NOMO-1 treated with dmso at 0.1 percent for 144 hours (cell line): ENCODE data around the gene CNTNAP2.
"Not testable (repeated sequence)": the region's sequence is repeated elsewhere in the genome, so short reads cannot be mapped to it uniquely, and the experiment has no call there.

Experiments used
- DNase-seq: peaks from one replicate; lab custom pipeline; 2025; ENCODE audit not compliant: unreplicated experiment; lab: John Stamatoyannopoulos, UW

CNTNAP2 gene

DNA sequence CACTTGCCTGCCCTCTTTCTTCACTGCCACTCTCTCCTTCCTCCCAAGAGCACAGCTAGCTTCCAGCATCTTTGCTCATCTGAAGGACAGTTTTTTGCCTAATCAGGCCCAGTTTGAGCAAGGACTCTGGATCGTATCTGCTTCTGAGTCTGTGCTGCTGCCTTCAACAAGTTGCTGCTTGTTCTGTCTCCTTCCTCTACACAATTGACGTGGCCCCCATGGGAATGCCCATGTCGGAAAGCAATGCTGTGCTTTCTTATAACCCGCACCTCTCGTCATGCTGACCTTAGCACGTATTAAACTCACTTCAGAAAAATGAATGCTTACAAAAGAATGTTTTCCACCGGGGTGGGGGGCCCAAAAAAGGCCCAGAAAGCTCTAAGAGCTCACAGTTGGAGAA is 2149.3 kb downstream of the CNTNAP2 start:
- no peak for DNase-seq

DNA sequence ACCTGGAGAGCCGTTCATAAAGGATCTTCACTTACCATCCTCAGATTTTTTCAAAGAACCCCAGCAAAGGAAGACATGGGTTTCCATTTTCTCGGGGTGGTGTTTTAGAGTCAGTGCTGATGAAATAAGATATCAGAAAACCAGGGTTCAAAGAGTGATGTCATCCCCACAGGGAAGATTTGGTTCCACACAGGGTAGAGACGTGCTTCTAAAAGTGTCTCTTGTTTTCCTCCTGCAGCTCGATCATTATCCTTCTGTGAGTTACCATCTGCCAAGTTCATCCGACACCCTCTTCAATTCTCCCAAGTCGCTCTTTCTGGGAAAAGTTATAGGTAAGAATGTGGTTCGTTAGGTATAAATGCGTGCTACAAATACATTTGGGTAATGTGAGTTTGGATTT is 2150.2 kb downstream of the CNTNAP2 start:
- DNase-seq: no peak

DNA sequence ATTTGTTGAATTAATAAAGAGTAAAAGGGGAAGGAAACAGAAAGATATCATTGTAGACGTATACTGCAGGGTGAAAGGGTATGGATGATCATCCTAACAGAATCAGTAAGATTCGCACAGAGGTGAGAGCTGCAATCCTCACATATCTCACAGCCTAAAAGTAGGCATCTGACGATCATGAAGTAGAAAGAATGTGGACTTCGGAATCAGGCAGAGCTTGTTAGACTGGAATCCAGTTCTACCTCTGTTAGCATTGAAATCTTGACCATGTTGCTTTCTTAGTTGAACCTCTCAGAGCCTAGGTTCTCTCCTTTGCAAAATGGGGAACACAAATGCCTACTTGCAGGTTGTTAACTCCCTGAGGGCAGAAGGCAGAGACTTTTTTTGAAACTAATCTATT is 2154.0 kb downstream of the CNTNAP2 start:
- DNase-seq: no peak

DNA sequence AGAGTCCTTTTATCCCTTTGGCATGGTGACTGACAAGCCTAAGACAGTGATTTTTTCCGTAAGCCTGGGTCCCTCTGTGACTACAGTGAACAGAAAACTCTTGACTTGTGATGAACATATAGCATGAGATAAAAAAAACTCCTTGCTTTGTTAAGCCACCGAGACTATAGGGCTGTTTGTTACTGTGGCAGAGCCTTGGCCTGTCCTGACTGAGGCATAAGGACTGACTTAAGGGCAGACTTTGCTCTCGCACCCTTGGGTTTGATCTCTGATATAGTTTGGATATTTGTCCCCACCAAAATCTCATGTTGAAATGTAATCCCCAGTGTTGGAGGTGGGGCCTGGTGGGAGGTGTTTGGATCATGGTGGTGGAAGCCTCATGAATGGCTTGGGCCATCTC is 2157.5 kb downstream of the CNTNAP2 start:
- no peak for DNase-seq

DNA sequence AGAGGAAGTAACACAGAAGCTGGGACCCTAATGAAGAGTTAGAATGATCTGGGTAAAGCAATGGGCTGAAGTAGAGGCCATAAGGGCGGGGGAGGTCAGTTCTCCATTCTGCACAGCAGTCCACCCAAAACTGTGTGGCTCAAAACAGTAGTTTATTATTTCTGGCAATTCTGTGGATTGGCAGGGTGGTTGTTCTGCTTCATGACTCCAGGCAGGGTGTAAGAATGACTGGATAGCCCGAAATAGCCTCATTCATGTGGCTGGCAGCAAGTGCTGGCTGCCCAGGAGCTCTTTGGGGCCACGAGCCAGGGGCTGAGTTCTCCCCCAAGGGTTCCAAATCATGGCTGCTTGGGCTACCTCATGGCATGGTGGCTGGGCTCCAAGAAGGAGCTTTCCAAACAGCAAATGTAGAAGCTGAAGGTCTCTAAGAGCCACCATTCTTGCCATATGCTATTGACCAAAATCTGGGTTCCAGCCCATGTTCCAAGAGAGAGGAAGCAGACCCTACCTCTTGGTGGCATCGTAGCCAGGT is 2158.8 kb downstream of the CNTNAP2 start:
- DNase-seq: no peak

DNA sequence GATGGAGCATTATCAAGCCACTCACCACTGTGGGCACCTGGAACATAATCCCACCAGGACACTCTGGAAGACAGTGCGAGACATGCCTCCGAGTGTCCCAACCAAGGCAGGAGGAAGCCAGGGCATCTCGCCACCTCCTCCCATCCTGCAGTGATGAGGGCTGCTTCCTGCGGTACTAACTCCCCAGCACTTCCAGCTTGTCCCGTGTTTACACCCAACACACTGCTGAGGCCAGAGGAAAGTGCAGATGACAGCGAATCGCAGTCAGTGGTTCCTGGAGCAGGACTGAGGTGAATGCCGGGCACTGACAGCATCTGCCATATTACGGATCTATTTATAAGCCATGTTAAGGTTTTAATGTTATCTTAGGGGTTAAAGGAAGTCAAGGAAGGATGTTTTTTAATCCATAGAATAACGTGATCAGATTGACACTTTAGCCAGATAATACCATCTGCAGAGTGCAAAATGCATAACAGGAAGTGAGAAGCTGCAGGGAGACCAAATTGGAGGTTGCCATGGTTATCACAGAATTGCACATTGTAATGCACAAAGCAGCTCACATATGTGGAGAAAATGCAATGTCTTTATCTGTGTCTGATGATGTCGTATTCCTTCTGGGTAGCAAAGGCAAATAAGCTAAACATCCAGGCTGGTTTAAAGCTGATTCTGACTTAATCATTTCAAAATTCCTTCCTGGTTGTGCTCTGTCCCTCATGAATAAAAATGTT is 2159.9 kb downstream of the CNTNAP2 start:
- DNase-seq: no peak

DNA sequence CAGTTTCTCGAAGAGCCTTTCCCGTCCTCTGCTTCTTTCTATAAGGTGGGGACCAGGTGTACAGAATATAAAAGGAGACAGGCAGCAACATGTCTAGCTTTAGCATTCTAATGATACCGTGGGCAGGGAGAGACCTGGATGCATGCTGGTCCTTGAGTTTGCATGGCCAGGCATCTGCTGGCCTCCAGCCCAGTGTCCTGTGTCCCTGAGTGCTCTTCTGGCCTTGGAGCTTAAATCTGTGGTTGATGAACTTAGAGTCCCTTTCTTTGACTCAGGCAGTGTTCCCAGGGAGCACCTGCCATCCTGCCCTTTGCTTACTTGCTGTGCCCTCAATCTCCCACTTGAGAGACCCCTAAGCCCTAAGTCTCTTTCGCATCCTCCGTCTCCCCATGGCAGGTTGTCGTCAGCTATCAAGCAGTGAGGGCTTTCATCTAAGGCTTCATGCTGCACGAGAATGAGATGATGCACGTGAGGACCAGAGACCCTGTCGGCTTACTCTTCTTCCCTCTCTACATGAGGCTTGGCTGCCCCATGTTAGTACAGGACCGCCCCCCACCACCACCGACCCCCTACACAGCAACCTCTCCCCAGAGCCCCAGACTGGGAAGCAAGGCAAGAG is 2160.6 kb downstream of the CNTNAP2 start:
- no peak for DNase-seq

DNA sequence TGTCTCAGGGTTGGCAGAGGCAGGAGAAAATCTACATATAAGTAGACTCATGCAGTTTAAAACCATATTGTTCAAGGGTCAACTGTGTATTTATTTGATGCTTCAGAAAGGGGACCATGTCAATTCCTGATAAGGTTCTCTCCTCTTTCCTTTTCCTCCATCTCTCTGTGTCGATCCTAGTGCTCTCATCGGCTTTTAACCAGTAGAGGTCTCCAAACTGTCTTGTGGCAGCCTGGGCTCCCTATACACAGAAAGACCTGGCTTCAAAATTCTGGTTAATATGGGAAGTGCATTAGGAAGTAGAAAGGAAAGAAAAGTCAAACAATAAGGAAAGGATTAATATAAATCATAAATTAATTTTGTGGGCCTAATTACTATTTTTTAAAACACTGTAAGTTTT is 2169.5 kb downstream of the CNTNAP2 start:
- DNase-seq: no peak

DNA sequence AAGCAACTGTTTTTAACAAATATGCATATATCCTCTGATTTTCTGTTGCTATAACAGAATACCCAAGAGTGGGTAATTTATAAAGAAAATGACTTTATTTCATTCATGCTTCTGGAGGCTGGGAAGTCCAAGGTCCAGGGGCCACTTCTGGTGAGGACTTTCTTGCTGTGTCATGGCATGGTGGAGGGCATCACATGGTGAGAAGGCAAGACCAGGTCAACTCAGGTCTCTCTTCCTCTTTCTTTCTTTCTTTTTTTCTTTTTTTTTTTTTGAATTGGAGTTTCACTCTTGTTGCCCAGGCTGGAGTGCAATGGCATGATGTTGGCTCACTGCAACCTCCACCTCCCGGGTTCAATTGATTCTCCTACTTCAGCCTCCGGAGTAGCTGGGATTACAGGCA is 2170.9 kb downstream of the CNTNAP2 start:
- DNase-seq: no peak

DNA sequence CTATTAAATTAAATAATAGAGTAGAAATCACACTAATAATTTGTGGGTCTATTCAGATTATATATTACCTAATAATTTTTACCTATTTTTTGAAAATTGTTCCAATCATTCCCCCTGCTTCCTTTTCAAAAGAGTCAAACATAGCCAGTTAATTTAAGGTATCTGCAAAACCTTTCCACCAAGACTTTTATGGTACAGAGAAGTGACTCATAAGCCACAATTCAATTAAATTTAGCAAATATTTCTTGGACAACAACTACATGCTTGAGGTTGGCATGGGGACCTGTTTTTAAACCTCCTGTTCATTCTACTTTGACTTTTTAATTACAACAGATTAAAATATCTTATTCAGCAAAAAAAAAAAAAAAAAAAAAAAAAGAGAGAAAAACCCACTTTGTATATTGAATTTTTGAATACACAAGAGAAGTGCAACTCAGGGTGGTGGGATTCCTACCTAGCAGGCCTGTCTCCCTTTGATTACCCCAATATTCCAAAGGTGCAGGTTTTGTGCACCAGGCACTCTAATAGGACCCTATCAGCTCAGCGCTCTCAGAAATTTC is 2172.1 kb downstream of the CNTNAP2 start:
- DNase-seq: no peak

DNA sequence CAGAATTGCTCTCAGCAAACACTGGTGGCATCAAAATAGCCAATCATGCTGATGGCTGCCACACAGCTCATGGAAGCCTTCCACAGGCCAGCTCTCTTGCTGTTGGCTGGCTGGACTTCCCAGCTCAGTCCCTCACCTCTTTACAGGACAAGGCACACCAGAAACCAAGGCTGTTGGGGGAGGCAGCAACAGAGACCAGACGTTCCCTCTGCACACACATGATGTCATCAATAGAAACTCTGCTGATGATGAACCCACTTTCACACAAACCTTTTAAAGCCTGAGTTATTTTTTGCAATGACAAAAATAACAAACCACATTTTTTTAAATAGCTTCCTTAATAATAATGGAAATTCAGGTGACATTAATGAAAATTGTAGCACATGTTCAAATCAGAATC is 2173.0 kb downstream of the CNTNAP2 start:
- DNase-seq: no peak

DNA sequence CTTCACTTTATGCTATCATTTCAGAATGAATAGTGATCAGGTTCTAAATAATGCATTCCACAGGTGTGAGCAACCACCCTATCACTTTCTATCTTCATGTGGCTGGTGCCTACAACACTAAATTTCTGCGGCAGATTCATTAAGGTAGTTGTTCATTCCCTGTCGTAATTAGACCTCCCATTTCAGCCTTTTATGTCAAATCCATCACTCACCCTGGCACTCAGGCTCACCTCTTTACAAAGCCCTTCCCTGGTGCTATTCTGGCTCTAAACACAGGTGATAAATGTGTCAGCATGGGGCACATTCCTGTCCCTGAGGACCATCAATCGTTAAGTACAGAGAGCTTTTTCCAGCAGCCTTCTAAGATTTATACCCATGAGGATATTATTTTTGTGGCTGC is 2173.9 kb downstream of the CNTNAP2 start:
- no peak for DNase-seq

DNA sequence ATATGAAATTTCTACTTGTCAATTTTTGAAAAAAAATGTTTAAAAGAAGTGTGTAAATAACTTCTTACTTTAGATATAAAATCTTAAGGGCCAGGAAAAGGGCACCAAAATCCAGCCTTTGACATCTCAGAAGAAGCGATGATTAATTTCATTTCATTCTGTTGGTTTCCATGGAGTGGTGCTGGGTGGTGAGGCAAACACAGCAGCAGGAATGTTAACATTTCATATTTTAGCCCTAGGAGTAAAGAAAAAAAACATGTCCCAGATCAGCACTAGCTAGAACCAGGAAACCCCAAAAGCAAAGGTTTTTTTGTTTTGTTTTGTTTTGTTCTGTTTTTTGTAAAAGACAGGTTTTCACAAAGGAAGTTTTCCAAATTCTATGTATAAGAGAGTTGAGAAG is 2175.2 kb downstream of the CNTNAP2 start:
- no peak for DNase-seq

DNA sequence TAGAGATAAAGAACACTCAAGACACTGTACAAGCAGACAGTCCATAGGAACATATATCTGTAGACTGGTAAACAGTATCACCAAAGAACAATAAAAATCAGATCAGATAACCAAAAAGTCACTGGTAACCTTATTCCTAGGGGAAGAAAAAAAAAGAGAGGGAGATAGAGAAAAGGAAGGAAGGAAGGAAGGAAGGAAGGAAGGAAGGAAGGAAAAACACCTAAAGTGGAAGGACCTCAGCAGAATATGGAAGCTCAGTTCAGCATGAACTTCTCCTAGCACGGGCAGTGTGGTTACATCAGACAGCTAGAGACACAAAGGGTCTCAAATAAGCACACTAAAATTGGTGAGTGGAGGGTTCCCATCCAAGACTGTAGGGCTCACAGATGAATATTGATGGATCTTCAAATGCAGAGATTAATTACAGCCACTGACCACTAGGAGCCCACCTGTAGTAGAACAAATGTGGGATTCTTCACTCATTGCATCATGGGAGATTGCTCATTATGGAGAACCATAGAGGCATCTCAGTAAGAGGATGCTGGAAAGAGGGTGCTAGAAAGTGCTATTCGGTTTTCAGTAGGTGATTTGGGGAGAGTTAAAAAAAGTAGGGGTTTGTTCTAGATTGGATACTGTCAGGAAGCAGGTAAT is 2180.5 kb downstream of the CNTNAP2 start:
- no peak for DNase-seq

DNA sequence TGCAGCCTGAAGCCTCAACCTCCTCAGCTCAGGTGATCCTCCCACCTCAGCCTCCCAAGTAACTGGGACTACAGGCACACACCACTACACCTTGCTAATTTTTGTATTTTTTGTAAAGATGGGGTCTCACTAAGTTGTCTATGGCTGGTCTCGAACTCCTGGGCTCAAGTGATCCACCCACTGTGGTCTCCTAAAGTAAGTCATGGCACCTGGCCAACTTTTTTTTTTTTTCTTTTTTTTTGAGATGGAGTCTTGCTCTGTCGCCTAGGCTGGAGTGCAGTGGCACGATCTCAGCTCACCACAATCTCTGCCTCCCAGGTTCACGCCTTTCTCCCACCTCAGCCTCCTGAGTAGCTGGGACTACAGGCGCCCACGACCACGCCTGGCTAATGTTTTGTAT is 2182.2 kb downstream of the CNTNAP2 start:
- not testable (repeated sequence) for DNase-seq

DNA sequence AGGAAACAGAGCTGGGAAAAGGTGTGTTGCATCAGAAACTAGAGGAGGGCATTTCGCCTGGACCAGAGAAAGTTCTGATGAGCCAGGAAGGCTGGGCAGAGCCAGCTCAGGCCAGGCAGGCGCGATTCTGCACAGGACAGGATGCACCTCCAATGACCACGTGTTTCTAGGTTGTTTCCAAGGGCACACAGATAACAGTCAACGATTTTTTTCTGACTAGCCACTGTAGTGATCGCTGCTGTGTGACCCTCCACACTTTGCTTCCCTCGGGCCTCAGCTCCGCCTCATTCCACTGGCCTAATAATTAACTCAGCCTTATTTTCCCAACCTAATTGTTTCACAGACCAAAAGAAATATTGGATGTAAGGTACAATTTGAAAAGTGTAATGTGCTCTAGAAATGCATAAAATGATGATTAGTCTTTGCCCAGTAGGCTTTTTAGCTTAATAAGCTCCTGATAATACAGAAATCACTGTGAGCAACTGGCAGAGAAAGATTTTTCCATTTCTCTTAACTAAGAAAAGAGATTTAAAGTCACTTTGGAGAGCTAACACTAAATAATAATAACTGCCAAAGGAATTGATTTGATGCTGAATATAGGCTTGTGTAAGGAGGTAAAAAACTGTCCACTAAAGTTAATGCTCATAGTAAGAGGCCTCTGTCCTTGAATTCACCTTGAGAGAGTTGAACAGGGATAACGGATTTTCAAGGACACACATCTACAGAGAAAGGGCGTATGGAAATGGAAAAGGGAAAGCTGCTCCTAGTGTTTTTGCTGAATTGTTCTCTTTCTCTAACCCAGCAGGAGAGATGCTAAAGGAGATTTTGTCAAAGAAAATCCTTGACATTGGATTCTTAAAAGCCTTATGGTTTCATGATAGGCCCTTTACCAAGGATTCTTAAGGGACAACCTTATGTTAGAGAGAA is 2183.0 kb downstream of the CNTNAP2 start:
- DNase-seq: no peak

DNA sequence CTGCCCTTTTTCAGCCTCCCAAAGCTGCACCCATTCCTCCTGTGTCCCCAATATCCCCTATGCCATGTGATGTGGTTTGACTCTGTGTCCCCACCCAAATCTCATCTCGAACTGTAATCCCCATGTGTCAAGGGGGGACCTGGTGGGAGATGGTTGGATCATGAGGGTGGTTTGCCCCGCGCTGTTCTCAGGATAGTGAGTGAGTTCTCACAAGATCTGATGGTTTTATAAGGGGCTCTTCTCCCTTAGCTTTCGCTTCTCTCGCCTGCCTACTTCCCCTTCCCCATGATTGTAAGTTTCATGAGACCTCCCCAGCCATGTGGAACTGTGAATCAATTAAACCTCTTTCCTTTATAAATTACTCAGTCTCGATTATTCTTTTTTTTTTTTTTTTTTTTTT is 2185.8 kb downstream of the CNTNAP2 start:
- not testable (repeated sequence) for DNase-seq

DNA sequence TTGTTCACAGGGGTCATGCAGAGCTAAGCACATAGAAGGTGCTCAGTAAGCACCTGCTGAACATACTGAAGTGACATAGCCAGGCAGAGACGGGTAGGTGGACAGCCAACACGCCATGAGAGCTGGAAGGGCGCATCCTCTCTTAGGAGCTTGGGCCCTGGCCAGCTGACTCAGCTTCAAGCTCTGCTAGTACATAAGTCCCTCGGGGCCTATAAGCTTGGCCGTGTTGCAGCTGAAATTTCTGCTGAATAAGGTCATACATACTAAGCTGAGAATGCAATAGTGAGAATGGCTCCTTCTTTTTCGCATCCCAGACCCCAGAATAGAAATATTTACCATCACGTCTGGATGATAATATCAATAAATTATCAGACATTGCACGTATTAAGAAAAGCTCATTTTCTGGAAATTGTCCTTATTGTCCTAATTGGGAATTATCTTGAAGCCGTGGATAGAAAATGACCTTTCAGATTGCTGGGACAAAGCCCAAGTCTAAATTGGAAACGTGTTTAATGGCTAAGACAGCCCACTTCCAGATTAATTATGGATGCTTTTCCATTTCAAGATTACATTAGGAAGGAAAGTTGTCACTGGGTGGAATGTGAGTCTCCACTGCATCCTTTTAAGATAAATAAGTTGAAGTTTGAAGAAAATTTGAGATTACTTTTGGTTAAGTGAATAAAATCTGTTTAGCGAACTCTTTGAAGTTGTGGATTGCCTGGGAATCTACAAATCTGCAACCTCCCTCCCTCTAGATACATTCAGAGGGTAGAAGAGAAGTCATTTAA is 2186.9 kb downstream of the CNTNAP2 start:
- DNase-seq: no peak

DNA sequence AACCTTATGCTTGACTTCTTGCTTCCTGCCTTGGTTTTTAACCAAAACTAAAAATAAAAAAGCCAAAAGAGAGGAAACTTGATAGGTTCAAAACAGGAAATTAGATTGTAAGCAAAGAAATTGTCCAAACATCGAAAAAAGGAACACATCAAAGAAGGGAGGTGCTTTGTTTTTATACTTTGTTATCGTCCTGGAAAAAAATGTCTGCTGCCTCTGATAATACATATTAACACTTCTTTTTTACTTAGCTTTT is 2187.4 kb downstream of the CNTNAP2 start:
- no peak for DNase-seq

DNA sequence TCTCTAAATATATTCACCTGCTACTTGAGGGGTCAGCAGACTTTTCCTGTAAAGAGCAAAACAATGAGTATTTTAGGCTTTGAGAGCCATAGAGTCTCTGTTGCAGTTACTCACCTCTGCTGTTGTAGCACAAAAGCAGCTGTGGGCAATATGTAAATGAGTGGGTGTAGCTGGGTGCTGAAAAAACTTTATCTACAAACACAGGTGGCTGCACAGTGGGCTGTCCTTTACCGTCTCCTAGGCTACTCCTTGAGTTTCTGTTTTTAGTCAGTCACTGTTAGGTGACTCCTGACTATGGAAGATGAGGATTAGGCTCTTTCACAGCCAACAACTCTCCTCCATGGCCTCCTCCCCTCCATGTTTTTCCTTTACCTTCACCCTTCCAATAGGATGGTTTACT is 2187.9 kb downstream of the CNTNAP2 start:
- DNase-seq: no peak
